ENCODE data around the gene ZFAND2A. TPM values are rescaled to one million over a fixed set of nuclear protein-coding genes. Genes with fewer than 3 reads are reported as not detected.

Gene ZFAND2A
- total RNA-seq, 1 experiment from 2014 or later: 28.4 TPM

- CTCF ChIA-PET: no interaction called here
- intact Hi-C loops (cut with micrococcal nuclease): no loop called here
- no peak for ATAC-seq
These were observed 23.0 kb downstream of the ZFAND2A start for GRCh38 chr7:1136841-1137516.

DNA sequence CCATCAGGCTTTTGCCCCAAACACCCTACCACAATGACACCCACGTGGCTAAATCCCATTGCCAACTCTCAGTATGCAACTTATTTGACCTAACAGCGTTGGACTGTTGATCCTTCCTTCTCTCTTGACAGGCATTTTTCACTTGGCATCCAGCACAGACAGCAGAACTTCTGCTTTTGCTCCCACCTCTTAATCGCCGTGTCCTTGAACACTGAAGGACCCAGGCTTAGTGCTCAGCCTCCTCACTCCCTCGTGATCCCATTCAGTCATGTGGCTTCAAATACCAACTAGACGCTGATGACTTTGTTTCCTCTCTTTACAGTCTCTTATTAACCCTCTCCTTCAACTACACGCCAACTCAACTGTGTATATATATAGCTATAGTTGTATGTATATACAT is 25.0 kb downstream of the ZFAND2A start:
- Histone ChIP-seq H3K9ac (ENCODE audit: low read length) (no peak overlapping the region), H3K9me3 (ENCODE audit: low read length) (no peaks in the 10 kb centered on the region), H3K4me3 (ENCODE audit: low read length) (no peak overlapping the region), H3K4me2 (ENCODE audit: low read length) (no peak overlapping the region), H4K20me1 (ENCODE audit: low read length) (peaks cover 4% of the 10 kb centered on the region; the same call in 1 of the 2 replicates), H3K27me3 (ENCODE audit: low read length) (no peaks in the 10 kb centered on the region), H3K79me2 (ENCODE audit: low read length) (peaks cover 46% of the 10 kb centered on the region), H3F3A (ENCODE audit: low read length, unreplicated experiment) (no peaks in the 10 kb centered on the region), H3K36me3 (ENCODE audit: low read depth, low read length) (0 out of 2 replicates have a peak, but pooled peaks cover 2% of the 10 kb centered on the region), H2AFZ (ENCODE audit: low read length) (no peak overlapping the region), H3K9me2 (replicated peaks; ENCODE audit: low read length) (no peaks in the 10 kb centered on the region), H3K4me1 (ENCODE audit: insufficient read depth, low read length) (peaks cover 7% of the 10 kb centered on the region; the same call in 1 of the 2 replicates), H3K27ac (ENCODE audit: low read length) (no peak overlapping the region)
- intact Hi-C loops (cut with micrococcal nuclease): no loop called here
- CTCF ChIA-PET: no interaction called here
- DNase-seq (no peak), ATAC-seq (no peak)
- TF ChIP-seq EZH2phosphoT487 (IDR thresholded peaks at IDR 0.05; ENCODE audit: borderline replicate concordance, low read length) (no peak), CTCF (conservative IDR thresholded peaks at IDR 0.05; ENCODE audit: low read depth, low read length) (no peak), EZH2 (IDR thresholded peaks at IDR 0.05; ENCODE audit: low read length, unreplicated experiment) (no peak)
- no TSS peak for BruUV-seq (replicated peaks)
- POLR2A ChIA-PET (ENCODE audit: unreplicated experiment): no interaction called here

More at GRCh38 chr7:1136841-1137516, 23.0 kb downstream of the ZFAND2A start:
- peak; percentile 19 for DNase-seq
- Histone ChIP-seq H3K4me3 (ENCODE audit: low read length) (peak overlapping the region; percentile 69), H3K36me3 (ENCODE audit: low read depth, low read length) (0 out of 2 replicates have a peak, but pooled peaks cover 2% of the 10 kb centered on the region), H4K20me1 (ENCODE audit: low read length) (peaks cover 4% of the 10 kb centered on the region; the same call in 1 of the 2 replicates), H3K9ac (ENCODE audit: low read length) (peak overlapping the region; percentile 90), H3K9me3 (ENCODE audit: low read length) (no peaks in the 10 kb centered on the region), H3K9me2 (replicated peaks; ENCODE audit: low read length) (no peaks in the 10 kb centered on the region), H3K27me3 (ENCODE audit: low read length) (no peaks in the 10 kb centered on the region), H3K79me2 (ENCODE audit: low read length) (peaks cover 33% of the 10 kb centered on the region), H3K4me1 (ENCODE audit: insufficient read depth, low read length) (peaks cover 7% of the 10 kb centered on the region; the same call in 1 of the 2 replicates), H3F3A (ENCODE audit: low read length, unreplicated experiment) (no peaks in the 10 kb centered on the region), H3K27ac (ENCODE audit: low read length) (no peak overlapping the region), H3K4me2 (ENCODE audit: low read length) (peak overlapping the region; percentile 99), H2AFZ (ENCODE audit: low read length) (peak overlapping the region; percentile 71)
- TF ChIP-seq EZH2 (IDR thresholded peaks at IDR 0.05; ENCODE audit: low read length, unreplicated experiment): no peak
- TF ChIP-seq CTCF (conservative IDR thresholded peaks at IDR 0.05; ENCODE audit: low read depth, low read length): no peak
- TF ChIP-seq EZH2phosphoT487 (IDR thresholded peaks at IDR 0.05; ENCODE audit: borderline replicate concordance, low read length): no peak
- POLR2A ChIA-PET (ENCODE audit: unreplicated experiment): no interaction called here
- BruUV-seq (replicated peaks): TSS peak; percentile 80
